ENCODE results near the gene NFIB. TPM values are rescaled to one million over a fixed set of nuclear protein-coding genes. Genes with fewer than 3 reads are reported as not detected.

The NFIB gene
- total and polyA plus RNA-seq, 2 donors from 2014 or later = 15.6 to 112 TPM

- H3K9me3 ChIP-seq (ENCODE audit: control insufficient read depth in 2 of 3, insufficient read depth in 1 of 3, low read length in 3 of 3) = no peaks in the 10 kb centered on the region
- DNase-seq = peak; percentile 89 to 97 (median 93)
- no peak for FAIRE-seq
- TF ChIP-seq, protein P1, sequence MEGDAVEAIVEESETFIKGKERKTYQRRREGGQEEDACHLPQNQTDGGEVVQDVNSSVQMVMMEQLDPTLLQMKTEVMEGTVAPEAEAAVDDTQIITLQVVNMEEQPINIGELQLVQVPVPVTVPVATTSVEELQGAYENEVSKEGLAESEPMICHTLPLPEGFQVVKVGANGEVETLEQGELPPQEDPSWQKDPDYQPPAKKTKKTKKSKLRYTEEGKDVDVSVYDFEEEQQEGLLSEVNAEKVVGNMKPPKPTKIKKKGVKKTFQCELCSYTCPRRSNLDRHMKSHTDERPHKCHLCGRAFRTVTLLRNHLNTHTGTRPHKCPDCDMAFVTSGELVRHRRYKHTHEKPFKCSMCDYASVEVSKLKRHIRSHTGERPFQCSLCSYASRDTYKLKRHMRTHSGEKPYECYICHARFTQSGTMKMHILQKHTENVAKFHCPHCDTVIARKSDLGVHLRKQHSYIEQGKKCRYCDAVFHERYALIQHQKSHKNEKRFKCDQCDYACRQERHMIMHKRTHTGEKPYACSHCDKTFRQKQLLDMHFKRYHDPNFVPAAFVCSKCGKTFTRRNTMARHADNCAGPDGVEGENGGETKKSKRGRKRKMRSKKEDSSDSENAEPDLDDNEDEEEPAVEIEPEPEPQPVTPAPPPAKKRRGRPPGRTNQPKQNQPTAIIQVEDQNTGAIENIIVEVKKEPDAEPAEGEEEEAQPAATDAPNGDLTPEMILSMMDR (IDR thresholded peaks at IDR 0.05; ENCODE audit: borderline replicate concordance, extremely low read depth, insufficient read depth) = peak; percentile 44
- intact Hi-C loops (cut with DNase I) = no loop called here
- H3K36me3 ChIP-seq (ENCODE audit: control insufficient read depth in 2 of 3, insufficient read depth in 3 of 3, low read length in 3 of 3) = no peaks in the 10 kb centered on the region
- H3K27me3 ChIP-seq (ENCODE audit: control insufficient read depth, insufficient read depth, low read length) = peaks cover 33% of the 10 kb centered on the region
- peaks cover 0 to 16% (median 10%) of the 10 kb centered on the region in 3 donors for H3K4me1 ChIP-seq (ENCODE audit: control insufficient read depth in 2 of 3, insufficient read depth in 2 of 3, low read depth in 1 of 3, low read length in 3 of 3)
- peak overlapping the region; percentile 68 to 83 (median 72) for H3K4me3 ChIP-seq (ENCODE audit: low read length in 3 of 3)
- peak overlapping the region; percentile 49 to 83 (median 73) for H3K9ac ChIP-seq (ENCODE audit: low read length in 3 of 3)
- peak overlapping the region; percentile 88 to 92 for H3K27ac ChIP-seq (ENCODE audit: low read depth in 2 of 2, low read length in 2 of 2)
Observed at GRCh38 chr9:14322211-14323082, 8.5 kb upstream of the NFIB start.

DNA sequence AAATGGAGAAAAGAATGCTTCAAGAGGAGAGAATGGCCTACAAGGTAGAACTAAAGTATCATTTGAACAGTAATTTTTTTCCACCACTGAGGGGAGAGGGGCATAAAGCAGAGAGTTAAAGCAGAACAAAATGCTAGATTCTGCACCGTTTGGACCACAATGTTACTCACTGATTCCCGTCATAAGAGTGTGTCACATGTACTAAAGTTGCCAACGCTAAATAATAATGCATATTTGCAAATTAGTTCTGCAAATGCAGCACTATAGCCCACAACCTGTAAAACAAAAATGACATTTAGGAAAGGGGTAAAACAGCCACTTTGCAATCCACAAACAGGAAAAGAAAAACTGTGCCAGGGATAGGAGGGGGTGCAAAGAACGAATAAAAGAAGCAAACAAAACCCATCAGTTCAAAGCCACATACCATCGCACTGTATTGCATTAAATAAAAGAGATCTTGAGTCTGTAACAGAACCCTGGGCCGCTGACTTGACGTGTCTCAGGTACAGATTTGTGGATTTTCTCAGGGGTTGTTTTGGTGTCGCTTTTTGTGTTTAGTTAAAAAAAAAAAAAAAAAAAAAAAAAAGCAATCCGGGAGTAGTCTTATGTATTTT lies 7.7 kb upstream of the NFIB start:
- Histone ChIP-seq H3K4me1 (ENCODE audit: control insufficient read depth in 2 of 3, insufficient read depth in 2 of 3, low read depth in 1 of 3, low read length in 3 of 3) (peaks cover 0 to 19% (median 11%) of the 10 kb centered on the region in 3 donors), H3K27ac (ENCODE audit: low read depth in 2 of 2, low read length in 2 of 2) (peak overlapping the region; percentile 81 to 88)
- TF ChIP-seq, protein P1 (IDR thresholded peaks at IDR 0.05; ENCODE audit: borderline replicate concordance, extremely low read depth, insufficient read depth) = no peak

GRCh38 chr9:14320271-14321181 lies 6.6 kb upstream of the NFIB start:
- no peak for DNase-seq
- Histone ChIP-seq H3K27ac (ENCODE audit: low read depth in 2 of 2, low read length in 2 of 2) (peak overlapping the region; percentile 58 to 88), H3K36me3 (ENCODE audit: control insufficient read depth in 2 of 3, insufficient read depth in 3 of 3, low read length in 3 of 3) (no peaks in the 10 kb centered on the region), H3K9me3 (ENCODE audit: control insufficient read depth in 2 of 3, insufficient read depth in 1 of 3, low read length in 3 of 3) (no peaks in the 10 kb centered on the region), H3K4me3 (ENCODE audit: low read length in 3 of 3) (peak overlapping the region; percentile 18 to 72 (median 22)), H3K4me1 (ENCODE audit: control insufficient read depth in 2 of 3, insufficient read depth in 2 of 3, low read depth in 1 of 3, low read length in 3 of 3) (peaks cover 0 to 23% (median 13%) of the 10 kb centered on the region in 3 donors), H3K27me3 (ENCODE audit: control insufficient read depth, insufficient read depth, low read length) (peaks cover 27% of the 10 kb centered on the region), H3K9ac (ENCODE audit: low read length in 3 of 3) (peak overlapping the region in 1 of 3 donors; percentile 52)
- FAIRE-seq = no peak
- TF ChIP-seq, protein P1 (IDR thresholded peaks at IDR 0.05; ENCODE audit: borderline replicate concordance, extremely low read depth, insufficient read depth) = no peak
- intact Hi-C loops (cut with DNase I) = no loop called here

More for the DNA sequence above, 7.7 kb upstream of the NFIB start:
- intact Hi-C loops (cut with DNase I) = no loop called here
- H3K4me3 ChIP-seq (ENCODE audit: low read length in 3 of 3) = peak overlapping the region; percentile 65 to 80 (median 72)
- H3K27me3 ChIP-seq (ENCODE audit: control insufficient read depth, insufficient read depth, low read length) = peaks cover 31% of the 10 kb centered on the region
- no peaks in the 10 kb centered on the region for H3K9me3 ChIP-seq (ENCODE audit: control insufficient read depth in 2 of 3, insufficient read depth in 1 of 3, low read length in 3 of 3)
- H3K36me3 ChIP-seq (ENCODE audit: control insufficient read depth in 2 of 3, insufficient read depth in 3 of 3, low read length in 3 of 3) = no peaks in the 10 kb centered on the region
- peak overlapping the region; percentile 39 to 52 (median 46) for H3K9ac ChIP-seq (ENCODE audit: low read length in 3 of 3)
- FAIRE-seq = no peak
- no peak for DNase-seq

Data from kidney (tissue), 14 donors.